CD14-positive monocyte (primary cell): Measurements from ENCODE around the gene ST6GALNAC2. TPM values are rescaled to one million over a fixed set of nuclear protein-coding genes. Genes with fewer than 3 reads are reported as not detected.

Experiments used
- DNase-seq, 3 donors: peaks; one replicate each; pipeline ENCODE4 v3.0.0-alpha.2; 2011 to 2022
- H2AFZ ChIP-seq: 2 replicates; pipeline ENCODE4 v1.6.0; 2012; ENCODE audit warnings: mild to moderate bottlenecking, low read depth, low read length, inconsistent platforms; ENCODE audit not compliant: insufficient read depth, poor library complexity, severe bottlenecking
- H3K27ac ChIP-seq, 2 donors: 1 replicate in 1 of 2; 2 replicates in 1 of 2; pipeline ENCODE4 v1.5.1; 2012 to 2013; ENCODE audit warnings: low read length in 2 of 2, control low read depth in 1 of 2, inconsistent platforms in 1 of 2, low read depth in 1 of 2, mild to moderate bottlenecking in 1 of 2
- H3K27me3 ChIP-seq, 2 donors: one replicate each; pipeline versions ENCODE4 v1.6.0 to v1.6.1; 2011 to 2013; ENCODE audit warnings: low read length in 2 of 2; ENCODE audit not compliant: control insufficient read depth in 2 of 2, insufficient read depth in 2 of 2
- H3K36me3 ChIP-seq, 2 donors: replicated peaks in 1 of 2; 1 replicate in 1 of 2; 2 replicates in 1 of 2; pipeline versions ENCODE4 v1.5.1 to v1.6.1; 2012 to 2013; ENCODE audit warnings: low read length in 2 of 2, control low read depth in 1 of 2, inconsistent platforms in 1 of 2, mild to moderate bottlenecking in 1 of 2; ENCODE audit not compliant: insufficient read depth in 2 of 2, control insufficient read depth in 1 of 2
- H3K4me1 ChIP-seq, 2 donors: 1 replicate in 1 of 2; 2 replicates in 1 of 2; pipeline versions ENCODE4 v1.5.1 to v1.6.1; 2012 to 2013; ENCODE audit warnings: low read length in 2 of 2, control low read depth in 1 of 2, inconsistent platforms in 1 of 2, mild to moderate bottlenecking in 1 of 2, moderate library complexity in 1 of 2; ENCODE audit not compliant: insufficient read depth in 2 of 2, control insufficient read depth in 1 of 2
- H3K4me2 ChIP-seq: replicated peaks from 2 replicates; pipeline ENCODE3; 2012; ENCODE audit warnings: low read length, moderate library complexity, mild to moderate bottlenecking; ENCODE audit not compliant: poor library complexity, severe bottlenecking; ENCODE audit errors: extremely low read depth
- H3K4me3 ChIP-seq, 3 experiments: fragments of 200-600 bp in 1 of 3; sonication (generic) in 1 of 3; replicated peaks in 1 of 3; 1 replicate in 2 of 3; 2 replicates in 1 of 3; pipeline ENCODE4 v1.5.1; 2011 to 2013; ENCODE audit warnings: low read length in 3 of 3, mild to moderate bottlenecking in 3 of 3, control low read depth in 2 of 3, low read depth in 2 of 3, inconsistent platforms in 1 of 3, moderate library complexity in 1 of 3
- H3K79me2 ChIP-seq: 2 replicates; pipeline ENCODE4 v1.6.0; 2012; ENCODE audit warnings: mild to moderate bottlenecking, control low read depth, inconsistent platforms, low read length, moderate library complexity; ENCODE audit not compliant: insufficient read depth
- H3K9ac ChIP-seq: 2 replicates; pipeline ENCODE4 v1.6.0; 2017; ENCODE audit warnings: low read length, mild to moderate bottlenecking; ENCODE audit not compliant: insufficient read depth, poor library complexity, severe bottlenecking
- H3K9me3 ChIP-seq, 2 donors: replicated peaks in 1 of 2; 1 replicate in 1 of 2; 2 replicates in 1 of 2; pipeline versions ENCODE4 v1.5.1 to v1.6.1; 2012 to 2013; ENCODE audit warnings: low read length in 2 of 2, control low read depth in 1 of 2; ENCODE audit not compliant: control insufficient read depth in 1 of 2, insufficient read depth in 1 of 2
- H4K20me1 ChIP-seq: 2 replicates; pipeline ENCODE4 v1.6.0; 2012; ENCODE audit warnings: mild to moderate bottlenecking, low read length, control low read depth, moderate library complexity; ENCODE audit not compliant: insufficient read depth
- H3K27ac Mint-ChIP-seq, 7 donors: one replicate each; pipeline ENCODE4 v1.8.0; 2020; ENCODE audit warnings: mild to moderate bottlenecking in 7 of 7, mixed read lengths in 7 of 7, moderate library complexity in 6 of 7, inconsistent platforms in 2 of 7
- H3K27me3 Mint-ChIP-seq, 3 donors: one replicate each; pipeline ENCODE4 v1.8.0; 2021 to 2022; ENCODE audit warnings: low read depth in 3 of 3, mild to moderate bottlenecking in 3 of 3, mixed read lengths in 3 of 3, moderate library complexity in 3 of 3, inconsistent platforms in 1 of 3
- H3K36me3 Mint-ChIP-seq, 2 donors: one replicate each; pipeline ENCODE4 v1.8.0; 2020; ENCODE audit warnings: mixed read lengths in 2 of 2, inconsistent platforms in 1 of 2, mild to moderate bottlenecking in 1 of 2
- H3K4me1 Mint-ChIP-seq: one replicate; pipeline ENCODE4 v1.8.0; 2020; ENCODE audit warnings: mild to moderate bottlenecking, mixed read lengths
- H3K4me3 Mint-ChIP-seq, 2 donors: one replicate each; pipeline ENCODE4 v1.8.0; 2020; ENCODE audit warnings: mild to moderate bottlenecking in 2 of 2, mixed read lengths in 2 of 2, moderate library complexity in 1 of 2
- H3K9me3 Mint-ChIP-seq, 7 donors: one replicate each; pipeline ENCODE4 v1.8.0; 2020 to 2022; ENCODE audit warnings: mixed read lengths in 7 of 7, mild to moderate bottlenecking in 6 of 7, moderate library complexity in 6 of 7, inconsistent platforms in 2 of 7
- WGBS: methylation state at CpG from one replicate; pipeline ENCODE4 v1.1.5; 2013; ENCODE audit warnings: missing lambda C conversion rate; ENCODE audit not compliant: insufficient coverage; 5-methylcytosine and 5-hydroxymethylcytosine counted together
- intact Hi-C, 2 donors: fragments of 100-400 bp; cut with micrococcal nuclease; formaldehyde crosslinking; loops; one replicate each; pipeline versions ENCODE4 v1.15.0 to v1.15.1; 2023
- polyA plus RNA-seq, 3 donors: library from polyadenylated mRNA; depleted of rRNA in 1 of 3; unstranded in 2 of 3; stranded (reverse) in 1 of 3; fragments of 300-500 nt in 2 of 3; fragments of >200 nt in 1 of 3; fragmentation: Illumina TruSeq in 2 of 3; gene quantifications; 1 replicate in 2 of 3; 2 replicates in 1 of 3; pipeline ENCODE4 v1.2.3, GENCODE V29; 2012 to 2021
- TF ChIP-seq, protein P1 (sequence below): fragments of 200-600 bp; IDR thresholded peaks from one replicate; pipeline ENCODE4 v1.8.0; 2022; ENCODE audit warnings: antibody characterized with exemption, mild to moderate bottlenecking

ST6GALNAC2 gene
- polyA plus RNA-seq, 3 donors = 8.3 to 11.8 (median 11.8) TPM

DNA sequence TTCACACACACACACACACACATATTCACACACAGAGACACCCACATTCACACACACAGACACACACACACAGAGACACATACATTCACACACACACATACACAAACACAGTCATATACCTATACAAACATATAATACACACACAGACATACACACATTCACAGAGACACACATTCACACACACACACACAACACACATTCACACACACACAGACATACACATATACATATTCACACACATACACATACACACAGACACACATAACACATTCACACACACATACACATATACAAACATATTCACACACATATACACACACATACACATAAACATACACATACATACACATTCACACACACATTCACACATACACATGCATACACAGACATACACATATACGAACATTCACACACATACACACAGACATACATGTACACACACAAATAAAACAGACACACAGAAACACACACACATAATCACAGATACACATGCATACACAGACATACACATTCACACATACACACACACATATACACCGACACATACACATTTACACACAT is 37.9 kb downstream of the ST6GALNAC2 start:
- H3K9me3 Mint-ChIP-seq = peaks cover 0 to 2% (median 0%) of the 10 kb centered on the region in 7 donors
- no peaks in the 10 kb centered on the region for H3K79me2 ChIP-seq
- H3K4me1 ChIP-seq = peaks cover 18 to 23% of the 10 kb centered on the region in 2 donors
- no peaks in the 10 kb centered on the region for H3K36me3 Mint-ChIP-seq
- H3K27ac Mint-ChIP-seq = no peak overlapping the region
- intact Hi-C loops = no loop called here
- H3K4me2 ChIP-seq = no peak overlapping the region
- no peak overlapping the region for H3K4me3 Mint-ChIP-seq
- no peak overlapping the region for H2AFZ ChIP-seq
- TF ChIP-seq, protein P1, sequence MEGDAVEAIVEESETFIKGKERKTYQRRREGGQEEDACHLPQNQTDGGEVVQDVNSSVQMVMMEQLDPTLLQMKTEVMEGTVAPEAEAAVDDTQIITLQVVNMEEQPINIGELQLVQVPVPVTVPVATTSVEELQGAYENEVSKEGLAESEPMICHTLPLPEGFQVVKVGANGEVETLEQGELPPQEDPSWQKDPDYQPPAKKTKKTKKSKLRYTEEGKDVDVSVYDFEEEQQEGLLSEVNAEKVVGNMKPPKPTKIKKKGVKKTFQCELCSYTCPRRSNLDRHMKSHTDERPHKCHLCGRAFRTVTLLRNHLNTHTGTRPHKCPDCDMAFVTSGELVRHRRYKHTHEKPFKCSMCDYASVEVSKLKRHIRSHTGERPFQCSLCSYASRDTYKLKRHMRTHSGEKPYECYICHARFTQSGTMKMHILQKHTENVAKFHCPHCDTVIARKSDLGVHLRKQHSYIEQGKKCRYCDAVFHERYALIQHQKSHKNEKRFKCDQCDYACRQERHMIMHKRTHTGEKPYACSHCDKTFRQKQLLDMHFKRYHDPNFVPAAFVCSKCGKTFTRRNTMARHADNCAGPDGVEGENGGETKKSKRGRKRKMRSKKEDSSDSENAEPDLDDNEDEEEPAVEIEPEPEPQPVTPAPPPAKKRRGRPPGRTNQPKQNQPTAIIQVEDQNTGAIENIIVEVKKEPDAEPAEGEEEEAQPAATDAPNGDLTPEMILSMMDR = no peak
- H4K20me1 ChIP-seq = no peaks in the 10 kb centered on the region
- no peaks in the 10 kb centered on the region for H3K9me3 ChIP-seq
- H3K9ac ChIP-seq = no peak overlapping the region
- no peak overlapping the region for H3K4me3 ChIP-seq
- WGBS = 100% methylated on average over 2 of the region's 2 CpGs
- H3K27me3 ChIP-seq = peaks cover 0 to 26% of the 10 kb centered on the region in 2 donors
- no peaks in the 10 kb centered on the region for H3K36me3 ChIP-seq
- H3K4me1 Mint-ChIP-seq = peaks cover 24% of the 10 kb centered on the region
- no peak for DNase-seq
- peaks cover 21 to 31% (median 23%) of the 10 kb centered on the region in 3 donors for H3K27me3 Mint-ChIP-seq
- H3K27ac ChIP-seq = no peak overlapping the region

DNA sequence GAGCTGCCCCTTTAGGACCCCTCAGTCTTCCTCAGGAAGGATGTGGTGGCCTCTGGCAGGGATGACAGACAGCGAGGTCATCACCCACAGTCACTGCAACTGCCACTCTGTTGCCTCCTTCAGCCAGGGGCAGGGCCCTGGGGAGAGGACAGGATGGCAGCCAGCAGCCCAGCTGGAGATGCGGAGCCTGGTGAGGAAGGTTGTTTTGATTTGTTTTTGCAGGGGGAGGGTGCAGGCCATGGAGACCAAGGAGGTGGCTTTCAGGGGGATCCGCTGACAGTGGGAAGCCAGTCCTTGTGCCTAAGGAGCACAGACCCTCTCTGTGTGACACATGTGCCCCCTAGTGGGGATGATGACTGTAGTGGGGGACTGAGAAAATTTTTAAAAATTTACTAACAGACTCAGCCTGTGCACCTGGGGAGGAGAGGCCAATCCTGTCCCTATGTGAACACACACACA is 38.4 kb downstream of the ST6GALNAC2 start:
- H4K20me1 ChIP-seq = no peaks in the 10 kb centered on the region
- H3K9ac ChIP-seq = no peak overlapping the region
- H3K4me2 ChIP-seq = no peak overlapping the region
- H3K79me2 ChIP-seq = no peaks in the 10 kb centered on the region
- H3K4me3 ChIP-seq = no peak overlapping the region
- peaks cover 0 to 26% of the 10 kb centered on the region in 2 donors for H3K27me3 ChIP-seq
- H3K36me3 Mint-ChIP-seq = no peaks in the 10 kb centered on the region
- H3K27me3 Mint-ChIP-seq = peaks cover 23 to 36% (median 26%) of the 10 kb centered on the region in 3 donors
- peaks cover 24% of the 10 kb centered on the region for H3K4me1 Mint-ChIP-seq
- H3K4me1 ChIP-seq = peaks cover 18 to 23% of the 10 kb centered on the region in 2 donors
- TF ChIP-seq, protein P1 = peak; percentile 51
- no peak overlapping the region for H3K27ac ChIP-seq
- H3K36me3 ChIP-seq = no peaks in the 10 kb centered on the region
- no peak overlapping the region for H3K27ac Mint-ChIP-seq
- peaks cover 0 to 2% (median 0%) of the 10 kb centered on the region in 7 donors for H3K9me3 Mint-ChIP-seq
- no peak overlapping the region for H3K4me3 Mint-ChIP-seq
- intact Hi-C loops = no loop called here
- 0% methylated on average over 3 of the region's 3 CpGs for WGBS
- DNase-seq = peak in 2 of 3 donors; percentile 33 to 47
- no peaks in the 10 kb centered on the region for H3K9me3 ChIP-seq
- no peak overlapping the region for H2AFZ ChIP-seq
